CD14-positive monocyte (primary cell): ENCODE measurements around the gene NME7. TPM values are rescaled to one million over a fixed set of nuclear protein-coding genes. Genes with fewer than 3 reads are reported as not detected.

Experiments
- DNase-seq, 3 donors: peaks; one replicate each; pipeline ENCODE4 v3.0.0-alpha.2; 2011 to 2022
- H2AFZ ChIP-seq: 2 replicates; pipeline ENCODE4 v1.6.0; 2012; ENCODE audit warnings: mild to moderate bottlenecking, low read depth, low read length, inconsistent platforms; ENCODE audit not compliant: insufficient read depth, poor library complexity, severe bottlenecking
- H3K27ac ChIP-seq, 2 donors: 1 replicate in 1 of 2; 2 replicates in 1 of 2; pipeline ENCODE4 v1.5.1; 2012 to 2013; ENCODE audit warnings: low read length in 2 of 2, control low read depth in 1 of 2, inconsistent platforms in 1 of 2, low read depth in 1 of 2, mild to moderate bottlenecking in 1 of 2
- H3K27me3 ChIP-seq, 2 donors: one replicate each; pipeline versions ENCODE4 v1.6.0 to v1.6.1; 2011 to 2013; ENCODE audit warnings: low read length in 2 of 2; ENCODE audit not compliant: control insufficient read depth in 2 of 2, insufficient read depth in 2 of 2
- H3K36me3 ChIP-seq, 2 donors: replicated peaks in 1 of 2; 1 replicate in 1 of 2; 2 replicates in 1 of 2; pipeline versions ENCODE4 v1.5.1 to v1.6.1; 2012 to 2013; ENCODE audit warnings: low read length in 2 of 2, control low read depth in 1 of 2, inconsistent platforms in 1 of 2, mild to moderate bottlenecking in 1 of 2; ENCODE audit not compliant: insufficient read depth in 2 of 2, control insufficient read depth in 1 of 2
- H3K4me1 ChIP-seq, 2 donors: 1 replicate in 1 of 2; 2 replicates in 1 of 2; pipeline versions ENCODE4 v1.5.1 to v1.6.1; 2012 to 2013; ENCODE audit warnings: low read length in 2 of 2, control low read depth in 1 of 2, inconsistent platforms in 1 of 2, mild to moderate bottlenecking in 1 of 2, moderate library complexity in 1 of 2; ENCODE audit not compliant: insufficient read depth in 2 of 2, control insufficient read depth in 1 of 2
- H3K4me2 ChIP-seq: replicated peaks from 2 replicates; pipeline ENCODE3; 2012; ENCODE audit warnings: low read length, moderate library complexity, mild to moderate bottlenecking; ENCODE audit not compliant: poor library complexity, severe bottlenecking; ENCODE audit errors: extremely low read depth
- H3K4me3 ChIP-seq, 3 experiments: fragments of 200-600 bp in 1 of 3; sonication (generic) in 1 of 3; replicated peaks in 1 of 3; 1 replicate in 2 of 3; 2 replicates in 1 of 3; pipeline ENCODE4 v1.5.1; 2011 to 2013; ENCODE audit warnings: low read length in 3 of 3, mild to moderate bottlenecking in 3 of 3, control low read depth in 2 of 3, low read depth in 2 of 3, inconsistent platforms in 1 of 3, moderate library complexity in 1 of 3
- H3K79me2 ChIP-seq: 2 replicates; pipeline ENCODE4 v1.6.0; 2012; ENCODE audit warnings: mild to moderate bottlenecking, control low read depth, inconsistent platforms, low read length, moderate library complexity; ENCODE audit not compliant: insufficient read depth
- H3K9ac ChIP-seq: 2 replicates; pipeline ENCODE4 v1.6.0; 2017; ENCODE audit warnings: low read length, mild to moderate bottlenecking; ENCODE audit not compliant: insufficient read depth, poor library complexity, severe bottlenecking
- H3K9me3 ChIP-seq, 2 donors: replicated peaks in 1 of 2; 1 replicate in 1 of 2; 2 replicates in 1 of 2; pipeline versions ENCODE4 v1.5.1 to v1.6.1; 2012 to 2013; ENCODE audit warnings: low read length in 2 of 2, control low read depth in 1 of 2; ENCODE audit not compliant: control insufficient read depth in 1 of 2, insufficient read depth in 1 of 2
- H4K20me1 ChIP-seq: 2 replicates; pipeline ENCODE4 v1.6.0; 2012; ENCODE audit warnings: mild to moderate bottlenecking, low read length, control low read depth, moderate library complexity; ENCODE audit not compliant: insufficient read depth
- H3K27ac Mint-ChIP-seq, 7 donors: one replicate each; pipeline ENCODE4 v1.8.0; 2020; ENCODE audit warnings: mild to moderate bottlenecking in 7 of 7, mixed read lengths in 7 of 7, moderate library complexity in 6 of 7, inconsistent platforms in 2 of 7
- H3K27me3 Mint-ChIP-seq, 3 donors: one replicate each; pipeline ENCODE4 v1.8.0; 2021 to 2022; ENCODE audit warnings: low read depth in 3 of 3, mild to moderate bottlenecking in 3 of 3, mixed read lengths in 3 of 3, moderate library complexity in 3 of 3, inconsistent platforms in 1 of 3
- H3K36me3 Mint-ChIP-seq, 2 donors: one replicate each; pipeline ENCODE4 v1.8.0; 2020; ENCODE audit warnings: mixed read lengths in 2 of 2, inconsistent platforms in 1 of 2, mild to moderate bottlenecking in 1 of 2
- H3K4me1 Mint-ChIP-seq: one replicate; pipeline ENCODE4 v1.8.0; 2020; ENCODE audit warnings: mild to moderate bottlenecking, mixed read lengths
- H3K4me3 Mint-ChIP-seq, 2 donors: one replicate each; pipeline ENCODE4 v1.8.0; 2020; ENCODE audit warnings: mild to moderate bottlenecking in 2 of 2, mixed read lengths in 2 of 2, moderate library complexity in 1 of 2
- H3K9me3 Mint-ChIP-seq, 7 donors: one replicate each; pipeline ENCODE4 v1.8.0; 2020 to 2022; ENCODE audit warnings: mixed read lengths in 7 of 7, mild to moderate bottlenecking in 6 of 7, moderate library complexity in 6 of 7, inconsistent platforms in 2 of 7
- WGBS: methylation state at CpG from one replicate; pipeline ENCODE4 v1.1.5; 2013; ENCODE audit warnings: missing lambda C conversion rate; ENCODE audit not compliant: insufficient coverage; 5-methylcytosine and 5-hydroxymethylcytosine counted together
- intact Hi-C, 2 donors: fragments of 100-400 bp; cut with micrococcal nuclease; formaldehyde crosslinking; loops; one replicate each; pipeline versions ENCODE4 v1.15.0 to v1.15.1; 2023
- polyA plus RNA-seq, 3 donors: library from polyadenylated mRNA; depleted of rRNA in 1 of 3; unstranded in 2 of 3; stranded (reverse) in 1 of 3; fragments of 300-500 nt in 2 of 3; fragments of >200 nt in 1 of 3; fragmentation: Illumina TruSeq in 2 of 3; gene quantifications; 1 replicate in 2 of 3; 2 replicates in 1 of 3; pipeline ENCODE4 v1.2.3, GENCODE V29; 2012 to 2021
- TF ChIP-seq, protein P1 (sequence below): fragments of 200-600 bp; IDR thresholded peaks from one replicate; pipeline ENCODE4 v1.8.0; 2022; ENCODE audit warnings: antibody characterized with exemption, mild to moderate bottlenecking

Gene NME7
- polyA plus RNA-seq, 3 donors: 3.5 to 8.0 (median 6.0) TPM

DNA sequence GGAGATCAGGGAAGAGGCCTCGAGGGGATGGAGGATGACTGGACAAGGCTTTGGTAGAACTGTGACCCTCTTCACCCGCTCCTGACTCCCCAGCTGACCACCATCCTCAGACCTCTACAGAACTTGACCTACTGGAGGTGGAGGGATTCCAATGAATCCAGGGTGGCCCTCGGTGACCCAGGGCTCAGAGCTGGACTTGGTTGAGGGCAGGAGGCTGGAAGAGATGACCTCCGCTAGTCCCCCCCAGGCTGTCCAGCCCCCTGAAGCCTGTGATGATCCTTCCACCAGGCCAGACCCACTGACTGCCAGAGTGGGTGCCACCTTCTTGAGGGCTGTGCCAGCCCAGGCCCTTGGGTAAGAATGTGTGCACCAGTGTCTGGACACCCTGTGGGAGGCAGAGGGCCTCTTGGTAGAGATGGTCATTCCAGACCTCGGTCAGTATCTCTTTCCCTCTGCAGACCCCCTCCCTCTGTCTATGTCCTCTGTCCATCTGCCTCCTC is 216.2 kb downstream of the NME7 start:
- 90% methylated on average over 3 of the region's 5 CpGs for WGBS
- no peaks in the 10 kb centered on the region for H3K79me2 ChIP-seq
- TF ChIP-seq, protein P1, sequence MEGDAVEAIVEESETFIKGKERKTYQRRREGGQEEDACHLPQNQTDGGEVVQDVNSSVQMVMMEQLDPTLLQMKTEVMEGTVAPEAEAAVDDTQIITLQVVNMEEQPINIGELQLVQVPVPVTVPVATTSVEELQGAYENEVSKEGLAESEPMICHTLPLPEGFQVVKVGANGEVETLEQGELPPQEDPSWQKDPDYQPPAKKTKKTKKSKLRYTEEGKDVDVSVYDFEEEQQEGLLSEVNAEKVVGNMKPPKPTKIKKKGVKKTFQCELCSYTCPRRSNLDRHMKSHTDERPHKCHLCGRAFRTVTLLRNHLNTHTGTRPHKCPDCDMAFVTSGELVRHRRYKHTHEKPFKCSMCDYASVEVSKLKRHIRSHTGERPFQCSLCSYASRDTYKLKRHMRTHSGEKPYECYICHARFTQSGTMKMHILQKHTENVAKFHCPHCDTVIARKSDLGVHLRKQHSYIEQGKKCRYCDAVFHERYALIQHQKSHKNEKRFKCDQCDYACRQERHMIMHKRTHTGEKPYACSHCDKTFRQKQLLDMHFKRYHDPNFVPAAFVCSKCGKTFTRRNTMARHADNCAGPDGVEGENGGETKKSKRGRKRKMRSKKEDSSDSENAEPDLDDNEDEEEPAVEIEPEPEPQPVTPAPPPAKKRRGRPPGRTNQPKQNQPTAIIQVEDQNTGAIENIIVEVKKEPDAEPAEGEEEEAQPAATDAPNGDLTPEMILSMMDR: no peak
- no peak overlapping the region for H3K4me3 ChIP-seq
- H3K27ac Mint-ChIP-seq: no peak overlapping the region
- no peaks in the 10 kb centered on the region for H3K36me3 Mint-ChIP-seq
- no peak overlapping the region for H3K9ac ChIP-seq
- DNase-seq: no peak
- H3K27me3 ChIP-seq: no peaks in the 10 kb centered on the region
- no peaks in the 10 kb centered on the region for H3K27me3 Mint-ChIP-seq
- no peaks in the 10 kb centered on the region for H3K4me1 ChIP-seq
- H3K9me3 Mint-ChIP-seq: peaks cover 0 to 2% (median 0%) of the 10 kb centered on the region in 7 donors
- no peaks in the 10 kb centered on the region for H4K20me1 ChIP-seq
- H3K4me3 Mint-ChIP-seq: no peak overlapping the region
- no peak overlapping the region for H3K27ac ChIP-seq
- no peaks in the 10 kb centered on the region for H3K4me1 Mint-ChIP-seq
- no peaks in the 10 kb centered on the region for H3K9me3 ChIP-seq
- H2AFZ ChIP-seq: no peak overlapping the region
- H3K4me2 ChIP-seq: no peak overlapping the region
- intact Hi-C loops: no loop called here
- H3K36me3 ChIP-seq: no peaks in the 10 kb centered on the region

DNA sequence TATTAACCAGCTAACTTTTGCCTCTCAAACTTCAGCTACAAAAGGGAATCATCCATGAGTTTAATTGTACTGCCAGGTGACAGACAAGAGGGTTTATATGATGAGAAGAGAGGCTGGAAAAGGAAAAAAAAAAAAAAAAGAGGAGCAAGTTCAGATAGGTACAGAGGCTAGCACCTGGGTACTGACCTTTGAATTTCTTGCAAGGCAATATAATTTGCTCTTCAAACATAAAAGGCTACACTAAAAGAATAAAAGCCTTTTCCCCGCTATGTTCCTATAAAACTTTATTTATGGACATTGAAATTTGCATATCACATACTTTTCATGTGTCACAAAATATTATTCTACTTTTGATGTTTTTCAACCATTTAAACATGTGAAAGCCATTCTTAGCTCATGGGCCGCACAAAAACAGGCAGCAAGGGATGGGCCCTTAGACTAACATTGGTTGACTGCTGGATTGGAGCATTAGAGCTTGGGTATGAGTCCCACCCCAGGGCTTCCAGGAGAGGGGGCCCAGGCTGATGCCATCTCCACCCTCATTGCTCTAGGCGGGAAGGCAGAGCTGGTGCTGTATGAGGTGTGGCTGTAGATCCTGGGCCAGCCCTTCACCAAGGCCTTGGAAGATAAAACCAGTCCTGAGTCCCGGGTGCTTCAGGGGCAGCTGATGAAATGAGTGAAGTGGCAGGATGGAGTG is 216.8 kb downstream of the NME7 start:
- no peak overlapping the region for H3K4me3 Mint-ChIP-seq
- no peaks in the 10 kb centered on the region for H3K4me1 Mint-ChIP-seq
- Histone ChIP-seq H4K20me1 (no peaks in the 10 kb centered on the region), H3K79me2 (no peaks in the 10 kb centered on the region), H3K4me1 (no peaks in the 10 kb centered on the region), H3K27ac (no peak overlapping the region), H3K4me3 (no peak overlapping the region), H3K9ac (no peak overlapping the region), H3K27me3 (no peaks in the 10 kb centered on the region), H3K36me3 (no peaks in the 10 kb centered on the region), H3K9me3 (no peaks in the 10 kb centered on the region), H3K4me2 (no peak overlapping the region), H2AFZ (no peak overlapping the region)
- H3K27ac Mint-ChIP-seq: no peak overlapping the region
- no peak for DNase-seq
- H3K36me3 Mint-ChIP-seq: no peaks in the 10 kb centered on the region
- intact Hi-C loops: no loop called here
- WGBS: 70% methylated on average over 2 of the region's 4 CpGs
- H3K27me3 Mint-ChIP-seq: no peaks in the 10 kb centered on the region
- TF ChIP-seq, protein P1: no peak
- H3K9me3 Mint-ChIP-seq: peaks cover 0 to 2% (median 0%) of the 10 kb centered on the region in 7 donors
